Mesothelial cell of epicardium (in vitro differentiated cells): ENCODE data around the gene LY6G5B. TPM values are rescaled to one million over a fixed set of nuclear protein-coding genes. Genes with fewer than 3 reads are reported as not detected.

Source experiments
- DNase-seq, 2 experiments: peaks; one replicate each; pipeline ENCODE4 v3.0.0; 2021; ENCODE audit warnings: low spot score in 2 of 2; ENCODE audit not compliant: unreplicated experiment in 2 of 2
- H3K27ac Mint-ChIP-seq: 2 replicates; pipeline ENCODE4 v1.8.0; 2021; ENCODE audit warnings: mixed read lengths
- H3K27me3 Mint-ChIP-seq: 2 replicates; pipeline ENCODE4 v1.8.0; 2021; ENCODE audit warnings: low read depth, mixed read lengths
- H3K36me3 Mint-ChIP-seq: 2 replicates; pipeline ENCODE4 v1.8.0; 2021; ENCODE audit warnings: mixed read lengths
- H3K4me1 Mint-ChIP-seq: 2 replicates; pipeline ENCODE4 v1.8.0; 2021; ENCODE audit warnings: mixed read lengths
- H3K4me3 Mint-ChIP-seq: 2 replicates; pipeline ENCODE4 v1.8.0; 2021; ENCODE audit warnings: mild to moderate bottlenecking, moderate library complexity, mixed read lengths
- H3K9me3 Mint-ChIP-seq: 2 replicates; pipeline ENCODE4 v1.8.0; 2021; ENCODE audit warnings: mixed read lengths
- total RNA-seq: library from RNA; stranded (reverse); gene quantifications from 3 replicates; pipeline ENCODE4 v1.2.1, GENCODE V29; 2021
- TF ChIP-seq, protein P1 (sequence below): fragments of 200-600 bp; sonication (generic); IDR thresholded peaks from one replicate; pipeline ENCODE4 v1.5.0; 2021; ENCODE audit warnings: antibody characterized with exemption; ENCODE audit not compliant: unreplicated experiment

LY6G5B gene
- total RNA-seq, 1 donor from 2014 or later = 36.5 TPM

DNA sequence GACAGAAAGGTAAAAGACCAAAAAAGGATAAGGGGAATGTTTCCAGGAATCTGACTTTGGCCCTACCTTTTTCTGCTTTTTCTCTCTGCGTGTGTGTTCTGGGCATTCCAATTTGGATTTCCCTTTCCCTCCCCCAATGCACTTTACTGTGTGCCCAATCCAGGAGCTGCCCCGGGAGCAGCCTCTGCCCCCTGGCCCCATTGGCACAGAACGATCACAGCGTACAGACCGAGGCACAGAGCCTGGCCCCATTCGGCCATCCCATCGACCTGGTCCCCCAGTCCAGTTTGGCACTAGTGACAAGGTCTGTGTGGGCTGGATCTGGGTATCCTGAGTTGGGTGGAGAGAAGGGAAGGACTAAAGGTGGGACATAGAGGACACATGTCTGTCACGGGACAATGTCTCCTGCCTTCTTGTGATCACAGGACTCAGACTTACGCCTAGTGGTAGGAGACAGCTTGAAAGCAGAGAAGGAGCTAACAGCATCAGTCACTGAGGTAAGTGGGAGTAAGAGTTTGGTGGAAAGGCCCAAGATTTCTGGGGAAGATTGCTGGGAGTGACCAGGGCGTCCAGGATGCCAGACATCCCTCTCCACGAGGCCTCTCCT is 34.7 kb upstream of the LY6G5B start:
- Mint-ChIP-seq H3K27ac (peak overlapping the region; percentile 50), H3K9me3 (no peaks in the 10 kb centered on the region), H3K4me1 (no peaks in the 10 kb centered on the region), H3K36me3 (peaks cover 37% of the 10 kb centered on the region), H3K27me3 (no peaks in the 10 kb centered on the region), H3K4me3 (no peak overlapping the region)
- TF ChIP-seq, protein P1, sequence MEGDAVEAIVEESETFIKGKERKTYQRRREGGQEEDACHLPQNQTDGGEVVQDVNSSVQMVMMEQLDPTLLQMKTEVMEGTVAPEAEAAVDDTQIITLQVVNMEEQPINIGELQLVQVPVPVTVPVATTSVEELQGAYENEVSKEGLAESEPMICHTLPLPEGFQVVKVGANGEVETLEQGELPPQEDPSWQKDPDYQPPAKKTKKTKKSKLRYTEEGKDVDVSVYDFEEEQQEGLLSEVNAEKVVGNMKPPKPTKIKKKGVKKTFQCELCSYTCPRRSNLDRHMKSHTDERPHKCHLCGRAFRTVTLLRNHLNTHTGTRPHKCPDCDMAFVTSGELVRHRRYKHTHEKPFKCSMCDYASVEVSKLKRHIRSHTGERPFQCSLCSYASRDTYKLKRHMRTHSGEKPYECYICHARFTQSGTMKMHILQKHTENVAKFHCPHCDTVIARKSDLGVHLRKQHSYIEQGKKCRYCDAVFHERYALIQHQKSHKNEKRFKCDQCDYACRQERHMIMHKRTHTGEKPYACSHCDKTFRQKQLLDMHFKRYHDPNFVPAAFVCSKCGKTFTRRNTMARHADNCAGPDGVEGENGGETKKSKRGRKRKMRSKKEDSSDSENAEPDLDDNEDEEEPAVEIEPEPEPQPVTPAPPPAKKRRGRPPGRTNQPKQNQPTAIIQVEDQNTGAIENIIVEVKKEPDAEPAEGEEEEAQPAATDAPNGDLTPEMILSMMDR = no peak
- no peak for DNase-seq

DNA sequence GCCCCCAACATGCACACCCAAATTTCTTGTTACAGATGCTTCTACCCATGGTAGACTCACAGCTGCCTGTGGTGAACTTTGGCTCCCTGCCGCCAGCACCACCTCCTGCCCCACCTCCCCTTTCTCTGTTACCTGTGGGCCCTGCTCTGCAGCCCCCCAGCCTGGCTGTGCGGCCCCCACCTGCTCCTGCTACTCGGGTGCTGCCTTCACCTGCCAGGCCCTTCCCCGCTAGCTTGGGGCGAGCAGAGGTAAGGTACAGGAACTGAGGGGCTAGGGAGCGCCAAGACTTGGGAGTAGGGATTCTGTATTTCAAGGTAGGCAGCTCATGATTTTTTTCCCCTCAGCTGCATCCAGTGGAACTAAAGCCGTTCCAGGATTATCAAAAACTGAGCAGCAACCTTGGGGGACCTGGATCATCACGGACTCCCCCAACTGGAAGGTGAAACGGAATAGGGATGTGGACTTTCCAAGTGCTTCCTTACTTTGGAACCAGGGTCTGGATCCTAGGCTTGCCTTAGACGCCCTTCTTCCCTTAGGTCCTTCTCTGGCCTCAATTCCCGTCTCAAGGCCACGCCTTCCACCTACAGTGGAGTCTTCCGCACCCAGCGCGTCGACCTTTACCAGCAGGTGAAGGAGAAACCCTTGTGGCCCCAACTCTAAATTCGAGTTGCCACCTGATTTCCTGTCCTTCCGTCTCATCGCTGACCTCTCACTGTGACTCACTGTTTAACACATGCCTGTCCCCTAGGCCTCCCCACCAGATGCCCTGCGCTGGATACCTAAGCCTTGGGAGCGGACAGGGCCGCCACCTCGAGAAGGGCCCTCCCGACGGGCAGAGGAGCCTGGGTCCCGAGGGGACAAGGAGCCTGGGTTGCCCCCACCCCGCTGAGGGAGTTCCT is 32.8 kb upstream of the LY6G5B start:
- Mint-ChIP-seq H3K27me3 (no peaks in the 10 kb centered on the region), H3K4me1 (no peaks in the 10 kb centered on the region), H3K9me3 (no peaks in the 10 kb centered on the region), H3K36me3 (peaks cover 35% of the 10 kb centered on the region), H3K4me3 (no peak overlapping the region), H3K27ac (peak overlapping the region; percentile 34)
- TF ChIP-seq, protein P1 = no peak
- DNase-seq = no peak

DNA sequence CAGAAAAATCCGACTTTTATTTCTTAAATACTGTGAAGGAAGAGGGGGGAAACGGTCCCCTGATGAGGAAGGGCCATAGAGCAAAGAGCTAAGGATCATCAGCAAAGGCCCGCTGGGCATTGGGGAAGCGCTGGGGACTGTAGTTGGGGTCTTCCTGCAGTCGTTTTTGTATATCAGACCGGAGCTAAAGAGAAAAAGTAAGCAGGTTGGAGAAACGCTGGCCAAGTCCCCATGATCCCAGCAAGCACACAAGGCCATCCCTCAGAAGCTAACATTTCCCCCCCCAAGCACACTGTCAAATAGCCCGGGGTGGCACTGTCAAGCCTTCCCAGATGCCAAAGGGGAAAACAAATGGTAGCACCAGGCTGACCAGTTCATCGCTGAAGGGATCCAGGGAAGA is 30.7 kb upstream of the LY6G5B start:
- Mint-ChIP-seq H3K36me3 (peaks cover 35% of the 10 kb centered on the region), H3K4me1 (no peaks in the 10 kb centered on the region), H3K9me3 (no peaks in the 10 kb centered on the region), H3K4me3 (no peak overlapping the region), H3K27ac (peak overlapping the region; percentile 72), H3K27me3 (no peaks in the 10 kb centered on the region)
- DNase-seq = no peak
- TF ChIP-seq, protein P1 = no peak

DNA sequence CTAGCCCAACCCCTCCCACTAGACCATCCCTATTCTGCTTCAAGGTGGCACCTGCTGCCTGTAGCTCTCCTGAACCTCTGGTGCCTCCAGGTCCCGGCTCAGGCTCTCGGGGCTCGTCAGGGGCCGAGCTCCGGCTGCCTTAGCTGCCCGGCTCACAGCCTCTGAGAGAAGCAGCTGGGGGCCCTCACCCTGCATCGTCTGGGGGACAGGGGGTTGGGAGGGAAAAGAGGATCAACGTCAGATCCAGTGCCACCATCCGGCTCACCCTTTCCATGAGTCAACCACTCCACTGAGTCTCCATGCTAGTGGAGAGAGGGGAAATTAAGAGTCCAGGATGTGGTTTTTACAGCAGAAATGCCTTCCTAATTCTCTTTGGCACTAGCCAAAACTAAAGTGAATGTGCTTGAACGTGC is 30.3 kb upstream of the LY6G5B start:
- TF ChIP-seq, protein P1 = no peak
- Mint-ChIP-seq H3K9me3 (no peaks in the 10 kb centered on the region), H3K4me3 (no peak overlapping the region), H3K27ac (no peak overlapping the region), H3K4me1 (no peaks in the 10 kb centered on the region), H3K36me3 (peaks cover 33% of the 10 kb centered on the region), H3K27me3 (no peaks in the 10 kb centered on the region)
- no peak for DNase-seq

DNA sequence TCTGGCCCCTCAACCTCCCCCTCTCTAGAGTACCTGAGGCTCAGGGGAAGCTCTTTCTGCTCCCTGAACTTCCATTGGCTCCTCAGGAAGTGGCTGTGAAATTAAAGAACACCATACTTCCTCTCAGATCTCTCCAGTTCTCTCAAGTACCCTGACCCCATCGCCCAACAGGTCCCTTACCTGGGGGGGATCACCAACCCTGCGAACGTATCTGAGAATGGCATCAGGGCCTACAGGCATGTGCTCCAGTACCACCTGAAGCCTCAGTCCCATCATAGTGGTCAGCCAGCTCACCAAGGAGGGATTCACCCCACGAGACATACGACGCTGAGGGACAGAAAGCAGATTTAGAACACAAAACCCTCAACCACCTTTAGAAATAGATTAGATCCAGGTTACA is 29.2 kb upstream of the LY6G5B start:
- Mint-ChIP-seq H3K27ac (no peak overlapping the region), H3K27me3 (no peaks in the 10 kb centered on the region), H3K9me3 (no peaks in the 10 kb centered on the region)

More for the DNA sequence above, 29.2 kb upstream of the LY6G5B start:
- TF ChIP-seq, protein P1 = no peak
- no peak for DNase-seq
- Mint-ChIP-seq H3K36me3 (peaks cover 34% of the 10 kb centered on the region), H3K4me1 (no peaks in the 10 kb centered on the region), H3K4me3 (no peak overlapping the region)
